ENCODE results near the gene SLC12A6. TPM values are rescaled to one million over a fixed set of nuclear protein-coding genes. Genes with fewer than 3 reads are reported as not detected.

SLC12A6 gene
- total and polyA plus RNA-seq, 5 experiments from 2014 or later, result 4.0 to 138 (median 13.3) TPM

- Mint-ChIP-seq H3K4me1 (peaks cover 10 to 36% (median 29%) of the 10 kb centered on the region in 4 donors), H3K9me3 (no peaks in the 10 kb centered on the region), H3K36me3 (peaks cover 0 to 26% (median 0%) of the 10 kb centered on the region in 3 donors), H3K4me3 (peak overlapping the region; percentile 94 to 99 (median 96)), H3K27me3 (no peaks in the 10 kb centered on the region), H3K27ac (peak overlapping the region in 9 of 10 donors; percentile 32 to 95 (median 74))
- no peak for ATAC-seq
- peak in 2 of 10 donors; percentile 3 to 5 for DNase-seq
- POLR2A ChIA-PET, result interaction anchor here (0.6 to 4.3 kb wide), 12 partner anchors 23 to 303 kb away, joined by 3 to 48 read pairs (median 4); partner anchors contain the start of genes EMC7, NOP10, NUTM1 and PGBD4
Measured at GRCh38 chr15:34365836-34366235, 28.3 kb upstream of the SLC12A6 start.

- Mint-ChIP-seq H3K9me3 (no peaks in the 10 kb centered on the region), H3K4me1 (peaks cover 10 to 35% (median 29%) of the 10 kb centered on the region in 4 donors), H3K27me3 (no peaks in the 10 kb centered on the region), H3K36me3 (peaks cover 0 to 31% (median 0%) of the 10 kb centered on the region in 3 donors), H3K4me3 (peak overlapping the region; percentile 94 to 99 (median 96)), H3K27ac (peak overlapping the region in 5 of 10 donors; percentile 31 to 95 (median 74))
- ATAC-seq, result no peak
- POLR2A ChIA-PET, result interaction anchor here (0.6 to 4.3 kb wide), 11 partner anchors 22 to 264 kb away, joined by 3 to 48 read pairs (median 3); partner anchors contain the start of genes EMC7, NOP10, NUTM1 and PGBD4
- DNase-seq, result no peak
Measured at GRCh38 chr15:34365091-34365825, 27.7 kb upstream of the SLC12A6 start.

- H3K9me3 Mint-ChIP-seq, result no peaks in the 10 kb centered on the region
- H3K4me3 Mint-ChIP-seq, result peak overlapping the region in 1 of 10 donors; percentile 28
- DNase-seq (no peak), ATAC-seq (no peak)
- H3K36me3 Mint-ChIP-seq, result peaks cover 0 to 42% (median 0%) of the 10 kb centered on the region in 3 donors
- no peaks in the 10 kb centered on the region for H3K27me3 Mint-ChIP-seq
- peaks cover 10 to 29% (median 27%) of the 10 kb centered on the region in 4 donors for H3K4me1 Mint-ChIP-seq
- POLR2A ChIA-PET, result interaction anchor here (1.3 kb wide), 1 partner anchor 29 kb away, joined by 4 read pairs; no protein-coding TSS in a partner anchor
- H3K27ac Mint-ChIP-seq, result no peak overlapping the region
Measured at GRCh38 chr15:34364041-34364440, 26.5 kb upstream of the SLC12A6 start.

GRCh38 chr15:34362047-34362773 lies 24.6 kb upstream of the SLC12A6 start:
- Mint-ChIP-seq H3K9me3 (no peaks in the 10 kb centered on the region), H3K27me3 (no peaks in the 10 kb centered on the region), H3K4me3 (no peak overlapping the region), H3K27ac (peak overlapping the region in 5 of 10 donors; percentile 20 to 71 (median 67)), H3K4me1 (peaks cover 8 to 19% (median 18%) of the 10 kb centered on the region in 4 donors), H3K36me3 (peaks cover 0 to 58% (median 0%) of the 10 kb centered on the region in 3 donors)
- ATAC-seq (no peak), DNase-seq (no peak)
- POLR2A ChIA-PET, result no interaction called here

GRCh38 chr15:34361278-34361677 lies 23.7 kb upstream of the SLC12A6 start:
- H3K36me3 Mint-ChIP-seq, result peaks cover 0 to 59% (median 0%) of the 10 kb centered on the region in 3 donors
- no peaks in the 10 kb centered on the region for H3K27me3 Mint-ChIP-seq
- peak overlapping the region in 3 of 10 donors; percentile 10 to 67 (median 24) for H3K27ac Mint-ChIP-seq
- no peak overlapping the region for H3K4me3 Mint-ChIP-seq
- H3K9me3 Mint-ChIP-seq, result no peaks in the 10 kb centered on the region
- POLR2A ChIA-PET, result no interaction called here
- peaks cover 6 to 15% (median 12%) of the 10 kb centered on the region in 4 donors for H3K4me1 Mint-ChIP-seq
- ATAC-seq, result no peak
- no peak for DNase-seq

- Mint-ChIP-seq H3K4me1 (peaks cover under 1 to 6% (median 4%) of the 10 kb centered on the region in 4 donors), H3K27ac (peak overlapping the region in 1 of 10 donors; percentile 87), H3K9me3 (no peaks in the 10 kb centered on the region), H3K27me3 (no peaks in the 10 kb centered on the region), H3K36me3 (peaks cover 0 to 64% (median 0%) of the 10 kb centered on the region in 3 donors), H3K4me3 (no peak overlapping the region)
- ATAC-seq, result no peak
- POLR2A ChIA-PET, result no interaction called here
- DNase-seq, result no peak
Measured at GRCh38 chr15:34360298-34360697, 22.7 kb upstream of the SLC12A6 start.

- H3K27me3 Mint-ChIP-seq, result no peaks in the 10 kb centered on the region
- H3K27ac Mint-ChIP-seq, result peak overlapping the region in 4 of 10 donors; percentile 17 to 64 (median 44)
- DNase-seq, result no peak
- no peaks in the 10 kb centered on the region for H3K9me3 Mint-ChIP-seq
- peaks cover 0 to 66% (median 0%) of the 10 kb centered on the region in 3 donors for H3K36me3 Mint-ChIP-seq
- H3K4me3 Mint-ChIP-seq, result no peak overlapping the region
- POLR2A ChIA-PET, result no interaction called here
- no peak for ATAC-seq
- H3K4me1 Mint-ChIP-seq, result peaks cover 0 to 4% (median 0%) of the 10 kb centered on the region in 4 donors
Measured at GRCh38 chr15:34359416-34359815, 21.8 kb upstream of the SLC12A6 start.

GRCh38 chr15:34358948-34359347 lies 21.4 kb upstream of the SLC12A6 start:
- H3K4me3 Mint-ChIP-seq, result no peak overlapping the region
- peak overlapping the region in 2 of 10 donors; percentile 17 to 64 for H3K27ac Mint-ChIP-seq
- POLR2A ChIA-PET, result no interaction called here
- peaks cover 0 to 4% (median 0%) of the 10 kb centered on the region in 4 donors for H3K4me1 Mint-ChIP-seq
- H3K27me3 Mint-ChIP-seq, result no peaks in the 10 kb centered on the region
- peaks cover 0 to 66% (median 0%) of the 10 kb centered on the region in 3 donors for H3K36me3 Mint-ChIP-seq
- DNase-seq (no peak), ATAC-seq (no peak)
- no peaks in the 10 kb centered on the region for H3K9me3 Mint-ChIP-seq

- H3K4me3 Mint-ChIP-seq, result peak overlapping the region in 1 of 10 donors; percentile 51
- H3K36me3 Mint-ChIP-seq, result peaks cover 0 to 64% (median 0%) of the 10 kb centered on the region in 3 donors
- POLR2A ChIA-PET, result no interaction called here
- DNase-seq (no peak), ATAC-seq (no peak)
- peak overlapping the region in 1 of 10 donors; percentile 81 for H3K27ac Mint-ChIP-seq
- H3K4me1 Mint-ChIP-seq, result peaks cover 0 to 4% (median 0%) of the 10 kb centered on the region in 4 donors
- H3K9me3 Mint-ChIP-seq, result no peaks in the 10 kb centered on the region
- H3K27me3 Mint-ChIP-seq, result no peaks in the 10 kb centered on the region
Measured at GRCh38 chr15:34358367-34358766, 20.8 kb upstream of the SLC12A6 start.

GRCh38 chr15:34357653-34358052 lies 20.1 kb upstream of the SLC12A6 start:
- POLR2A ChIA-PET, result interaction anchor here (0.6 kb wide), 1 partner anchor 205 kb away, joined by 3 read pairs; no protein-coding TSS in a partner anchor
- no peaks in the 10 kb centered on the region for H3K9me3 Mint-ChIP-seq
- DNase-seq, result no peak
- peak overlapping the region in 2 of 10 donors; percentile 24 to 65 for H3K27ac Mint-ChIP-seq
- no peak for ATAC-seq
- H3K27me3 Mint-ChIP-seq, result no peaks in the 10 kb centered on the region
- peaks cover 0 to 58% (median 0%) of the 10 kb centered on the region in 3 donors for H3K36me3 Mint-ChIP-seq
- no peak overlapping the region for H3K4me3 Mint-ChIP-seq
- H3K4me1 Mint-ChIP-seq, result no peaks in the 10 kb centered on the region

GRCh38 chr15:34355241-34355640 lies 17.7 kb upstream of the SLC12A6 start:
- no peak for DNase-seq
- Mint-ChIP-seq H3K27ac (peak overlapping the region in 2 of 10 donors; percentile 29 to 36), H3K27me3 (no peaks in the 10 kb centered on the region), H3K9me3 (no peaks in the 10 kb centered on the region), H3K36me3 (peaks cover 0 to 34% (median 0%) of the 10 kb centered on the region in 3 donors), H3K4me1 (no peaks in the 10 kb centered on the region), H3K4me3 (no peak overlapping the region)
- ATAC-seq, result no peak
- POLR2A ChIA-PET, result interaction anchor here (0.7 kb wide), 1 partner anchor 12 kb away, joined by 3 read pairs; the partner anchor contains the start of gene LPCAT4

GRCh38 chr15:34354286-34354685 lies 16.7 kb upstream of the SLC12A6 start:
- Mint-ChIP-seq H3K9me3 (no peaks in the 10 kb centered on the region), H3K4me1 (no peaks in the 10 kb centered on the region), H3K36me3 (peaks cover 0 to 26% (median 0%) of the 10 kb centered on the region in 3 donors), H3K27me3 (no peaks in the 10 kb centered on the region), H3K4me3 (no peak overlapping the region), H3K27ac (peak overlapping the region in 1 of 10 donors; percentile 46)
- ATAC-seq (no peak), DNase-seq (no peak)
- POLR2A ChIA-PET, result interaction anchor here (0.6 kb wide), 1 partner anchor 17 kb away, joined by 3 read pairs; the partner anchor contains the start of gene SLC12A6
